Testis (tissue), 2 donors: Measurements from ENCODE around the gene GNLY.

Experiments
- POLR2A ChIP-seq: fragments of 450-650 bp; IDR thresholded peaks from one replicate; pipeline ENCODE4 v1.6.1; 2017; ENCODE audit warnings: antibody characterized with exemption, mild to moderate bottlenecking, moderate library complexity
- TF ChIP-seq, protein P1 (sequence below), 3 experiments: fragments of 450-650 bp in 2 of 3; fragments of 200-600 bp in 1 of 3; sonication (generic) in 1 of 3; IDR thresholded peaks; one replicate each; pipeline ENCODE4 v1.5.1; 2016 to 2019; ENCODE audit warnings: antibody characterized with exemption in 3 of 3, mild to moderate bottlenecking in 2 of 3, moderate library complexity in 1 of 3

DNA sequence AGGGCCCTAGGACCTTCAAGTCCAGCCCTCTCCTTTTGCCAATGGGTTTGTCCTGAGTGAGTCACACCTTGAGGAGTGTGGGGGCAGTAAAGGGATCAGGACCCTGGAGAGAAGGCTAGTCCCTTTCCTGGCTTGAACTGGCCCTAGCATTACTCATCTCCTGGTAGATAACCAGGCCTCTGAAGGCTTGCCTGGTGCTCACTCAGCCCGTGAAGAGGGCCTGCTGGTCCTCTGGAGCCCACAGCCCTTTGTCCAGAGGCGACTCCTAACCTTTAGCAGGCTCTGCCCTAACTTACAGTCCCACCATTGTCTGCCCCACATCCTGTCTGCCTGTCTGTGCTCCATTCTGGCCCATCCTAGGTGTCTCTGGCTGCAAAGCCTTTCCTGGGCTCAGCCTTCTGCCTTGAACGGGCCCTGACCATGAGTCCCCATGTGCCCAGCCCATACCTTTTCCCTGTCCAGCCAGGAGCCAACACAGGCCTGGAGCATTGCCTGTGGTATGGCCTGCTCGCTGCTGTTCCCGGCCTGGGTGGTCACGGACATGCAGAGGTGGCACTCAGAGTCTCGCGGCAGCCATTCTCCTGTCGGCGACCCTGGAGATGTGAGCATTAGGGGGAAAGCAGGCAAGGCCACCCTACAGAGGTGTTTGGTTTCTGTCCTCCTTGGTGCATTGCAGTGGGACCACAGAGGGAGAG is 31.1 kb upstream of the GNLY start:
- TF ChIP-seq, protein P1, sequence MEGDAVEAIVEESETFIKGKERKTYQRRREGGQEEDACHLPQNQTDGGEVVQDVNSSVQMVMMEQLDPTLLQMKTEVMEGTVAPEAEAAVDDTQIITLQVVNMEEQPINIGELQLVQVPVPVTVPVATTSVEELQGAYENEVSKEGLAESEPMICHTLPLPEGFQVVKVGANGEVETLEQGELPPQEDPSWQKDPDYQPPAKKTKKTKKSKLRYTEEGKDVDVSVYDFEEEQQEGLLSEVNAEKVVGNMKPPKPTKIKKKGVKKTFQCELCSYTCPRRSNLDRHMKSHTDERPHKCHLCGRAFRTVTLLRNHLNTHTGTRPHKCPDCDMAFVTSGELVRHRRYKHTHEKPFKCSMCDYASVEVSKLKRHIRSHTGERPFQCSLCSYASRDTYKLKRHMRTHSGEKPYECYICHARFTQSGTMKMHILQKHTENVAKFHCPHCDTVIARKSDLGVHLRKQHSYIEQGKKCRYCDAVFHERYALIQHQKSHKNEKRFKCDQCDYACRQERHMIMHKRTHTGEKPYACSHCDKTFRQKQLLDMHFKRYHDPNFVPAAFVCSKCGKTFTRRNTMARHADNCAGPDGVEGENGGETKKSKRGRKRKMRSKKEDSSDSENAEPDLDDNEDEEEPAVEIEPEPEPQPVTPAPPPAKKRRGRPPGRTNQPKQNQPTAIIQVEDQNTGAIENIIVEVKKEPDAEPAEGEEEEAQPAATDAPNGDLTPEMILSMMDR (IDR thresholded peaks at IDR 0.05): no peak
- TF ChIP-seq POLR2A: no peak
